GM12878 (cell line): ENCODE measurements around the gene TPI1. TPM values are rescaled to one million over a fixed set of nuclear protein-coding genes. Genes with fewer than 3 reads are reported as not detected.

Experiments used
- ASH2L ChIP-seq: fragments of 300-600, 200-600 bp; sonication (generic); IDR thresholded peaks from 2 replicates; pipeline ENCODE4 v1.6.1; 2017; ENCODE audit warnings: low read depth, mild to moderate bottlenecking, borderline replicate concordance
- CREB1 ChIP-seq: IDR thresholded peaks from 2 replicates; pipeline ENCODE4 v1.6.1; 2012; ENCODE audit warnings: low read depth, mild to moderate bottlenecking, inconsistent platforms
- HCFC1 ChIP-seq: fragments of 150-350 bp; IDR thresholded peaks from 2 replicates; pipeline ENCODE4 v1.6.1; 2014; ENCODE audit warnings: low read length
- HDGF ChIP-seq: fragments of 450-650 bp; IDR thresholded peaks from 2 replicates; pipeline ENCODE4 v1.6.1; 2016; ENCODE audit warnings: antibody characterized with exemption
- KDM1A ChIP-seq: fragments of 200-600 bp; sonication (generic); IDR thresholded peaks from 2 replicates; pipeline ENCODE4 v1.6.1; 2016; ENCODE audit warnings: borderline replicate concordance
- LARP7 ChIP-seq: fragments of 450-650 bp; IDR thresholded peaks from 2 replicates; pipeline ENCODE4 v1.6.1; 2017; ENCODE audit warnings: mild to moderate bottlenecking
- MTA3 ChIP-seq: IDR thresholded peaks from 2 replicates; pipeline ENCODE4 v1.6.1; 2012; ENCODE audit warnings: low read length, inconsistent platforms, borderline replicate concordance
- MYC ChIP-seq: IDR thresholded peaks from 2 replicates; pipeline ENCODE4 v1.6.1; 2011; ENCODE audit warnings: mild to moderate bottlenecking, low read length, moderate library complexity, inconsistent platforms; ENCODE audit not compliant: insufficient read depth, insufficient replicate concordance, insufficient read length, severe bottlenecking
- NBN ChIP-seq: fragments of 450-650 bp; IDR thresholded peaks from 2 replicates; pipeline ENCODE4 v1.6.1; 2016
- RFX5 ChIP-seq: IDR thresholded peaks from 2 replicates; pipeline ENCODE4 v1.6.1; 2011; ENCODE audit warnings: low read depth, low read length, improper control_type of control experiment
- SUPT20H ChIP-seq: IDR thresholded peaks from 2 replicates; pipeline ENCODE4 v1.6.1; 2011; ENCODE audit warnings: low read depth, mild to moderate bottlenecking, low read length, moderate library complexity, borderline replicate concordance; ENCODE audit not compliant: control insufficient read depth
- USF2 ChIP-seq: IDR thresholded peaks from 2 replicates; pipeline ENCODE4 v1.6.1; 2011; ENCODE audit warnings: low read depth, low read length, improper control_type of control experiment, borderline replicate concordance
- ZBTB40 ChIP-seq: fragments of 450-650 bp; IDR thresholded peaks from 2 replicates; pipeline ENCODE4 v1.6.1; 2016; ENCODE audit warnings: mild to moderate bottlenecking, moderate library complexity, borderline replicate concordance
- polyA plus RNA-seq, 11 experiments: library from polyadenylated mRNA; depleted of rRNA in 4 of 11; unstranded in 6 of 11; stranded (reverse) in 5 of 11; fragments of >200 nt; fragmentation: Nextera tagmentation in 4 of 11; fragmentation: Illumina TruSeq in 1 of 11; extraction: Ambion mirVana in 4 of 11; extraction: Trizol in 1 of 11; gene quantifications; 1 replicate in 1 of 11; 2 replicates in 10 of 11; pipeline versions ENCODE4 v1.2.1 to v1.2.3, GENCODE V29; 2011 to 2016; ENCODE audit warnings: inconsistent platforms in 2 of 11, missing spikeins in 2 of 11, low read depth in 1 of 11
- total RNA-seq, 4 experiments: library from RNA; depleted of rRNA in 3 of 4; stranded (reverse); fragments of >200 nt in 3 of 4; fragmentation: Illumina TruSeq in 1 of 4; extraction: Trizol in 1 of 4; gene quantifications; 2 replicates each; pipeline versions ENCODE4 v1.2.1 to v1.2.3, GENCODE V29; 2013 to 2021
- TF ChIP-seq, protein P1 (sequence below): IDR thresholded peaks from 2 replicates; pipeline ENCODE4 v1.6.1; 2011; ENCODE audit warnings: borderline replicate concordance, low read depth, mild to moderate bottlenecking, moderate library complexity, mixed read lengths, low read length; ENCODE audit not compliant: insufficient read depth; ENCODE audit errors: extremely low read length
- TF ChIP-seq, protein P2 (sequence below): fragments of 450-650 bp; formaldehyde crosslinking; IDR thresholded peaks from 2 replicates; pipeline ENCODE4 v1.4.0; 2020; ENCODE audit warnings: mild to moderate bottlenecking, moderate library complexity
- TF ChIP-seq, protein P3 (sequence below): fragments of 450-650 bp; IDR thresholded peaks from 2 replicates; pipeline ENCODE4 v1.6.1; 2017; ENCODE audit warnings: antibody characterized with exemption, mild to moderate bottlenecking, moderate library complexity

The TPI1 gene
- total and polyA plus RNA-seq, 10 of the 15 experiments (the other 5 are each of a cell fraction or from before 2014, with no cell fraction given): 916 to 7,349 (median 1,677) TPM

GRCh38 chr12:6851153-6851920 is 16.0 kb upstream of the TPI1 start, which contains the start of gene CDCA3 (continued):
- no peak for TF ChIP-seq USF2
- peak; percentile 59; the same call in 1 of the 2 replicates for TF ChIP-seq NBN
- no peak for TF ChIP-seq LARP7
- TF ChIP-seq KDM1A: no peak
- TF ChIP-seq SUPT20H: no peak
- TF ChIP-seq ASH2L: no peak
- TF ChIP-seq ZBTB40: peak; percentile 44; the same call in 1 of the 2 replicates
- TF ChIP-seq HDGF: peak; percentile 12; the same call in 1 of the 2 replicates
- TF ChIP-seq, protein P1, sequence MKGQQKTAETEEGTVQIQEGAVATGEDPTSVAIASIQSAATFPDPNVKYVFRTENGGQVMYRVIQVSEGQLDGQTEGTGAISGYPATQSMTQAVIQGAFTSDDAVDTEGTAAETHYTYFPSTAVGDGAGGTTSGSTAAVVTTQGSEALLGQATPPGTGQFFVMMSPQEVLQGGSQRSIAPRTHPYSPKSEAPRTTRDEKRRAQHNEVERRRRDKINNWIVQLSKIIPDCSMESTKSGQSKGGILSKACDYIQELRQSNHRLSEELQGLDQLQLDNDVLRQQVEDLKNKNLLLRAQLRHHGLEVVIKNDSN: no peak
- TF ChIP-seq HCFC1: 0 out of 2 replicates have a peak, but pooled peaks have one; percentile 30
- TF ChIP-seq, protein P2, sequence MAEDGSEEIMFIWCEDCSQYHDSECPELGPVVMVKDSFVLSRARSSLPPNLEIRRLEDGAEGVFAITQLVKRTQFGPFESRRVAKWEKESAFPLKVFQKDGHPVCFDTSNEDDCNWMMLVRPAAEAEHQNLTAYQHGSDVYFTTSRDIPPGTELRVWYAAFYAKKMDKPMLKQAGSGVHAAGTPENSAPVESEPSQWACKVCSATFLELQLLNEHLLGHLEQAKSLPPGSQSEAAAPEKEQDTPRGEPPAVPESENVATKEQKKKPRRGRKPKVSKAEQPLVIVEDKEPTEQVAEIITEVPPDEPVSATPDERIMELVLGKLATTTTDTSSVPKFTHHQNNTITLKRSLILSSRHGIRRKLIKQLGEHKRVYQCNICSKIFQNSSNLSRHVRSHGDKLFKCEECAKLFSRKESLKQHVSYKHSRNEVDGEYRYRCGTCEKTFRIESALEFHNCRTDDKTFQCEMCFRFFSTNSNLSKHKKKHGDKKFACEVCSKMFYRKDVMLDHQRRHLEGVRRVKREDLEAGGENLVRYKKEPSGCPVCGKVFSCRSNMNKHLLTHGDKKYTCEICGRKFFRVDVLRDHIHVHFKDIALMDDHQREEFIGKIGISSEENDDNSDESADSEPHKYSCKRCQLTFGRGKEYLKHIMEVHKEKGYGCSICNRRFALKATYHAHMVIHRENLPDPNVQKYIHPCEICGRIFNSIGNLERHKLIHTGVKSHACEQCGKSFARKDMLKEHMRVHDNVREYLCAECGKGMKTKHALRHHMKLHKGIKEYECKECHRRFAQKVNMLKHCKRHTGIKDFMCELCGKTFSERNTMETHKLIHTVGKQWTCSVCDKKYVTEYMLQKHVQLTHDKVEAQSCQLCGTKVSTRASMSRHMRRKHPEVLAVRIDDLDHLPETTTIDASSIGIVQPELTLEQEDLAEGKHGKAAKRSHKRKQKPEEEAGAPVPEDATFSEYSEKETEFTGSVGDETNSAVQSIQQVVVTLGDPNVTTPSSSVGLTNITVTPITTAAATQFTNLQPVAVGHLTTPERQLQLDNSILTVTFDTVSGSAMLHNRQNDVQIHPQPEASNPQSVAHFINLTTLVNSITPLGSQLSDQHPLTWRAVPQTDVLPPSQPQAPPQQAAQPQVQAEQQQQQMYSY: no peak
- TF ChIP-seq MYC: no peak
- TF ChIP-seq CREB1: peak; percentile 92
- TF ChIP-seq MTA3: no peak
- TF ChIP-seq RFX5: 0 out of 2 replicates have a peak, but pooled peaks have one; percentile 47
- TF ChIP-seq, protein P3, sequence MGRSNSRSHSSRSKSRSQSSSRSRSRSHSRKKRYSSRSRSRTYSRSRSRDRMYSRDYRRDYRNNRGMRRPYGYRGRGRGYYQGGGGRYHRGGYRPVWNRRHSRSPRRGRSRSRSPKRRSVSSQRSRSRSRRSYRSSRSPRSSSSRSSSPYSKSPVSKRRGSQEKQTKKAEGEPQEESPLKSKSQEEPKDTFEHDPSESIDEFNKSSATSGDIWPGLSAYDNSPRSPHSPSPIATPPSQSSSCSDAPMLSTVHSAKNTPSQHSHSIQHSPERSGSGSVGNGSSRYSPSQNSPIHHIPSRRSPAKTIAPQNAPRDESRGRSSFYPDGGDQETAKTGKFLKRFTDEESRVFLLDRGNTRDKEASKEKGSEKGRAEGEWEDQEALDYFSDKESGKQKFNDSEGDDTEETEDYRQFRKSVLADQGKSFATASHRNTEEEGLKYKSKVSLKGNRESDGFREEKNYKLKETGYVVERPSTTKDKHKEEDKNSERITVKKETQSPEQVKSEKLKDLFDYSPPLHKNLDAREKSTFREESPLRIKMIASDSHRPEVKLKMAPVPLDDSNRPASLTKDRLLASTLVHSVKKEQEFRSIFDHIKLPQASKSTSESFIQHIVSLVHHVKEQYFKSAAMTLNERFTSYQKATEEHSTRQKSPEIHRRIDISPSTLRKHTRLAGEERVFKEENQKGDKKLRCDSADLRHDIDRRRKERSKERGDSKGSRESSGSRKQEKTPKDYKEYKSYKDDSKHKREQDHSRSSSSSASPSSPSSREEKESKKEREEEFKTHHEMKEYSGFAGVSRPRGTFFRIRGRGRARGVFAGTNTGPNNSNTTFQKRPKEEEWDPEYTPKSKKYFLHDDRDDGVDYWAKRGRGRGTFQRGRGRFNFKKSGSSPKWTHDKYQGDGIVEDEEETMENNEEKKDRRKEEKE: no peak
